Measurements from ENCODE around the gene CGB5.

CGB5 gene

DNA sequence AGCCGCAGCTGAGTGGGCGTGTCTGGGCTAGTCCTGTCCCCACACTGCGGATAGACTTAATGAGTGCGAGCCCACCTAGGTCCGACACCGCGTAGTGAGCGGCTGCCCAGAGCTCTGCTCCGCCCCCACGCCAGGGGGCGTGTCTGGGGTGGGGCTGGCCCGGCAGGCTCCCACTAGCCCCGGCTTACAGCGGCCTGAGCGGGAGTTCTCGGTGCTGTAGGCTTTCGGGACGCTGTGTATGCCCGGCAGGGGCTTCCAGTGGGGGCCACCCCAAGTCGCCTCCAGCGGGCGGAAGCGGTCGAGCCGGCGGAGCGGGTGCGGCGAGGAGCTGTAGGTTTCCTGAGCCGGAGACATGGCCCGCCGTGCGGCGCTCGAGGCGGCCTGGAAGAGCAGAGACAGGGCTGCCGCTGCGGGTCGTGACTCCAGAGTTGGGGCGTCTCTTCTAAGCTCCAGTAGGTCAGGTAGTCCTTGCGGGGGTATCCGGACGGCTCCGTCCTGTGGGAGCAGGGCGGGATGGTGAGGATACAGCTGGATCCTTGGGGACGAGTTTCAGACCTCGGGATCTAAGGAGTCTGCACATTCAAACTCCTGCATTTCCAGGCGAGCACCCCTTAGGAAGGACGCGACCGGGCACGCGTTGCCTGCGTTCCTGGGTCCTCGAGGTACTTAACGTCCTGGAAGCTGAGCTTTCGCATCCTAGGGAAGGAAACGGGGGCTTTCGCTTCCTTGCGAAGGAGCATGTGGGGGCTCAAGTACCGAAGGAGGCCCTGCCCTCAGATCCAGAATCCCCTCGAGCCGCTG is 12.7 kb downstream of the CGB5 start (continued):
- TF ChIP-seq ZNF639 (tag by site-specific recombination; IDR thresholded peaks at IDR 0.05) (no peak), ZNF692 (tag by site-specific recombination; IDR thresholded peaks at IDR 0.05) (peak; percentile 50; the same call in 1 of the 2 replicates), SP2 (tag by site-specific recombination; IDR thresholded peaks at IDR 0.05) (peak; percentile 84), ZBTB1 (tag by site-specific recombination; IDR thresholded peaks at IDR 0.05) (no peak), ZNF37A (tag by site-specific recombination; IDR thresholded peaks at IDR 0.05) (no peak), ZNF747 (tag by site-specific recombination; IDR thresholded peaks at IDR 0.05) (no peak), GLI2 (tag by site-specific recombination; IDR thresholded peaks at IDR 0.05; ENCODE audit: borderline replicate concordance, low read depth) (no peak), ZNF302 (tag by site-specific recombination; IDR thresholded peaks at IDR 0.05; ENCODE audit: low read depth) (no peak), GLIS1 (tag by site-specific recombination; IDR thresholded peaks at IDR 0.05) (peak; percentile 83), ZNF362 (tag by site-specific recombination; IDR thresholded peaks at IDR 0.05) (no peak), ZFP69B (tag by site-specific recombination; IDR thresholded peaks at IDR 0.05) (no peak), ZNF366 (tag by site-specific recombination; conservative IDR thresholded peaks at IDR 0.05) (no peak), ZEB2 (tag by site-specific recombination; IDR thresholded peaks at IDR 0.05) (peak; percentile 36; the same call in 1 of the 2 replicates), ZNF140 (tag by site-specific recombination; IDR thresholded peaks at IDR 0.05) (no peak), ZSCAN30 (tag by site-specific recombination; IDR thresholded peaks at IDR 0.05) (no peak), ZNF391 (tag by site-specific recombination; IDR thresholded peaks at IDR 0.05; ENCODE audit: borderline replicate concordance, low read depth) (no peak), ZNF292 (tag by site-specific recombination; IDR thresholded peaks at IDR 0.05; ENCODE audit: borderline replicate concordance, low read depth) (no peak), ZIC2 (tag by site-specific recombination; IDR thresholded peaks at IDR 0.05) (peak; percentile 75), ZBTB10 (tag by site-specific recombination; IDR thresholded peaks at IDR 0.05) (no peak), ZNF529 (tag by site-specific recombination; IDR thresholded peaks at IDR 0.05; ENCODE audit: insufficient replicate concordance) (no peak), ZNF341 (tag by site-specific recombination; IDR thresholded peaks at IDR 0.05; ENCODE audit: low read depth) (no peak), SALL2 (tag by site-specific recombination; IDR thresholded peaks at IDR 0.05; ENCODE audit: borderline replicate concordance) (no peak), ZNF335 (tag by site-specific recombination; conservative IDR thresholded peaks at IDR 0.05) (peak; percentile 52), ZNF169 (tag by site-specific recombination; IDR thresholded peaks at IDR 0.05) (no peak), BCL11A (tag by site-specific recombination; IDR thresholded peaks at IDR 0.05; ENCODE audit: low read depth) (0 out of 2 replicates have a peak, but pooled peaks have one; percentile 49)
- TF ChIP-seq, protein P1, sequence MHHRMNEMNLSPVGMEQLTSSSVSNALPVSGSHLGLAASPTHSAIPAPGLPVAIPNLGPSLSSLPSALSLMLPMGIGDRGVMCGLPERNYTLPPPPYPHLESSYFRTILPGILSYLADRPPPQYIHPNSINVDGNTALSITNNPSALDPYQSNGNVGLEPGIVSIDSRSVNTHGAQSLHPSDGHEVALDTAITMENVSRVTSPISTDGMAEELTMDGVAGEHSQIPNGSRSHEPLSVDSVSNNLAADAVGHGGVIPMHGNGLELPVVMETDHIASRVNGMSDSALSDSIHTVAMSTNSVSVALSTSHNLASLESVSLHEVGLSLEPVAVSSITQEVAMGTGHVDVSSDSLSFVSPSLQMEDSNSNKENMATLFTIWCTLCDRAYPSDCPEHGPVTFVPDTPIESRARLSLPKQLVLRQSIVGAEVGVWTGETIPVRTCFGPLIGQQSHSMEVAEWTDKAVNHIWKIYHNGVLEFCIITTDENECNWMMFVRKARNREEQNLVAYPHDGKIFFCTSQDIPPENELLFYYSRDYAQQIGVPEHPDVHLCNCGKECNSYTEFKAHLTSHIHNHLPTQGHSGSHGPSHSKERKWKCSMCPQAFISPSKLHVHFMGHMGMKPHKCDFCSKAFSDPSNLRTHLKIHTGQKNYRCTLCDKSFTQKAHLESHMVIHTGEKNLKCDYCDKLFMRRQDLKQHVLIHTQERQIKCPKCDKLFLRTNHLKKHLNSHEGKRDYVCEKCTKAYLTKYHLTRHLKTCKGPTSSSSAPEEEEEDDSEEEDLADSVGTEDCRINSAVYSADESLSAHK (tag by site-specific recombination; IDR thresholded peaks at IDR 0.05): no peak
- TF ChIP-seq, protein P2, sequence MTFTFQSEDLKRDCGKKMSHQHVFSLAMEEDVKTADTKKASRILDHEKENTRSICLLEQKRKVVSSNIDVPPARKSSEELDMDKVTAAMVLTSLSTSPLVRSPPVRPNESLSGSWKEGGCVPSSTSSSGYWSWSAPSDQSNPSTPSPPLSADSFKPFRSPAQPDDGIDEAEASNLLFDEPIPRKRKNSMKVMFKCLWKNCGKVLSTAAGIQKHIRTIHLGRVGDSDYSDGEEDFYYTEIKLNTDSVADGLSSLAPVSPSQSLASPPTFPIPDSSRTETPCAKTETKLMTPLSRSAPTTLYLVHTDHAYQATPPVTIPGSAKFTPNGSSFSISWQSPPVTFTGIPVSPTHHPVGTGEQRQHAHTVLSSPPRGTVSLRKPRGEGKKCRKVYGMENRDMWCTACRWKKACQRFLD (tag by site-specific recombination; IDR thresholded peaks at IDR 0.05): no peak
- TF ChIP-seq, protein P3, sequence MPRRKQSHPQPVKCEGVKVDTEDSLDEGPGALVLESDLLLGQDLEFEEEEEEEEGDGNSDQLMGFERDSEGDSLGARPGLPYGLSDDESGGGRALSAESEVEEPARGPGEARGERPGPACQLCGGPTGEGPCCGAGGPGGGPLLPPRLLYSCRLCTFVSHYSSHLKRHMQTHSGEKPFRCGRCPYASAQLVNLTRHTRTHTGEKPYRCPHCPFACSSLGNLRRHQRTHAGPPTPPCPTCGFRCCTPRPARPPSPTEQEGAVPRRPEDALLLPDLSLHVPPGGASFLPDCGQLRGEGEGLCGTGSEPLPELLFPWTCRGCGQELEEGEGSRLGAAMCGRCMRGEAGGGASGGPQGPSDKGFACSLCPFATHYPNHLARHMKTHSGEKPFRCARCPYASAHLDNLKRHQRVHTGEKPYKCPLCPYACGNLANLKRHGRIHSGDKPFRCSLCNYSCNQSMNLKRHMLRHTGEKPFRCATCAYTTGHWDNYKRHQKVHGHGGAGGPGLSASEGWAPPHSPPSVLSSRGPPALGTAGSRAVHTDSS (tag by site-specific recombination; IDR thresholded peaks at IDR 0.05): no peak
